Transverse colon (tissue), 4 donors: Measurements from ENCODE around the gene LRRC46.
A peak's percentile ranks its signal among the peaks of the same experiment; 100 is the strongest.

ENCODE experiments used
- EP300 ChIP-seq: sonication (generic); formaldehyde crosslinking; IDR thresholded peaks from one replicate; pipeline ENCODE4 v1.6.1; 2017; ENCODE audit warnings: antibody characterized with exemption, low read depth
- POLR2A ChIP-seq: fragments of 450-650 bp; IDR thresholded peaks from one replicate; pipeline ENCODE4 v1.6.1; 2016; ENCODE audit warnings: antibody characterized with exemption, mild to moderate bottlenecking, moderate library complexity
- POLR2AphosphoS5 ChIP-seq, 3 donors: sonication (generic); formaldehyde crosslinking; IDR thresholded peaks; one replicate each; pipeline ENCODE4 v1.6.1; 2016; ENCODE audit warnings: antibody characterized with exemption in 3 of 3
- TF ChIP-seq, protein P1 (sequence below), 5 experiments: fragments of 200-600 bp in 3 of 5; fragments of 450-650 bp in 2 of 5; sonication (generic) in 3 of 5; IDR thresholded peaks; 1 replicate in 2 of 5; 2 replicates in 3 of 5; pipeline ENCODE4 v1.5.1; 2016 to 2017; ENCODE audit warnings: antibody characterized with exemption in 5 of 5, inconsistent platforms in 3 of 5, mild to moderate bottlenecking in 2 of 5, moderate library complexity in 1 of 5

DNA sequence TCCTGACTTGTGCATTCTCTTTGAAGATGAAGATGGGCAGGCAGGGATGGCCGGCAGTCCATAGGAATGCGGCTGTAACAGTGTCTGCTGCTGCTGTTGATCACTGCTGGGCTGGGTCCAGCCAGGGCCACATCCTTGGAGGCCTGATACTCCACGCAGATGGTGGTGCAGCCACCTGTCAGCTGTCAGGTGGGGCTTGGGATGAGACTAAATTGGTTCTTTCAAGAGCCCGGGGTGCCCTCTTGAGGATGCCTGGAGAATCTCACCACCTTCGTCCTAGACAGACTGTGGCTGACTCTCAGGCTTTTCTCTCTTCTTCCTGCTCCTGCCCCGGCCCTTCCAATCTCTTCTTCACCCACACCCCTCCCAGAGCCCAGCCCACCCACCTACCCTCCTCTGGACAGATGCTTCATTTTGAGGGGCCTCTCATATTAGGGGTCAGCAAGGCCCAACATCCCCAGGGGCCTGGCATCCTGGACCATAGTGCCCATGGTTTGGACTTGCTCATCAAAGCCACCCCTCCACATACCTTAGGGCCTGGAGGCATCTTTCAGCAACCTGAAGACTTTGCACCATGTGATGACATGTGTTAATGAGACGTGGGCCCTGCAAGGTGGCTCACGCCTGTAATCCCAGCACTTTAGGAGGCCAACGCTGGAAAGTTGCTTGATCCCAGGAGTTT lies 29.0 kb upstream of the LRRC46 start:
- TF ChIP-seq, protein P1, sequence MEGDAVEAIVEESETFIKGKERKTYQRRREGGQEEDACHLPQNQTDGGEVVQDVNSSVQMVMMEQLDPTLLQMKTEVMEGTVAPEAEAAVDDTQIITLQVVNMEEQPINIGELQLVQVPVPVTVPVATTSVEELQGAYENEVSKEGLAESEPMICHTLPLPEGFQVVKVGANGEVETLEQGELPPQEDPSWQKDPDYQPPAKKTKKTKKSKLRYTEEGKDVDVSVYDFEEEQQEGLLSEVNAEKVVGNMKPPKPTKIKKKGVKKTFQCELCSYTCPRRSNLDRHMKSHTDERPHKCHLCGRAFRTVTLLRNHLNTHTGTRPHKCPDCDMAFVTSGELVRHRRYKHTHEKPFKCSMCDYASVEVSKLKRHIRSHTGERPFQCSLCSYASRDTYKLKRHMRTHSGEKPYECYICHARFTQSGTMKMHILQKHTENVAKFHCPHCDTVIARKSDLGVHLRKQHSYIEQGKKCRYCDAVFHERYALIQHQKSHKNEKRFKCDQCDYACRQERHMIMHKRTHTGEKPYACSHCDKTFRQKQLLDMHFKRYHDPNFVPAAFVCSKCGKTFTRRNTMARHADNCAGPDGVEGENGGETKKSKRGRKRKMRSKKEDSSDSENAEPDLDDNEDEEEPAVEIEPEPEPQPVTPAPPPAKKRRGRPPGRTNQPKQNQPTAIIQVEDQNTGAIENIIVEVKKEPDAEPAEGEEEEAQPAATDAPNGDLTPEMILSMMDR (IDR thresholded peaks at IDR 0.05), result peak; percentile 48 to 57 (median 53)
- TF ChIP-seq POLR2AphosphoS5 (IDR thresholded peaks at IDR 0.05) (no peak), POLR2A (no peak), EP300 (no peak)
